Keratinocyte (primary cell): Measurements from ENCODE around the gene TRIM39. TPM values are rescaled to one million over a fixed set of nuclear protein-coding genes. Genes with fewer than 3 reads are reported as not detected.

Source experiments
- DNase-seq: peaks from one replicate; pipeline ENCODE4 v3.0.0-alpha.2; 2011; ENCODE audit warnings: low read depth, missing footprints, low spot score
- FAIRE-seq: peaks from 2 replicates; lab custom pipeline; 2011; peaks lifted over from hg19 to GRCh38; lab: Jason Lieb, UNC
- H2AFZ ChIP-seq: 2 replicates; pipeline ENCODE4 v1.6.0; 2012; ENCODE audit warnings: low read length, control low read depth, inconsistent platforms; ENCODE audit not compliant: control insufficient read depth
- H3K27ac ChIP-seq: 2 replicates; pipeline ENCODE4 v1.5.1; 2011; ENCODE audit warnings: low read length; ENCODE audit not compliant: control insufficient read depth, insufficient read depth
- H3K27me3 ChIP-seq: 3 replicates; pipeline ENCODE4 v1.6.0; 2011; ENCODE audit warnings: low read length; ENCODE audit not compliant: control insufficient read depth, insufficient read depth; ENCODE audit errors: extremely low read depth
- H3K36me3 ChIP-seq, 2 experiments: 2 replicates in 1 of 2; 3 replicates in 1 of 2; pipeline ENCODE4 v1.5.1; 2011; ENCODE audit warnings: low read length in 2 of 2, mild to moderate bottlenecking in 1 of 2; ENCODE audit not compliant: control insufficient read depth in 2 of 2, insufficient read depth in 2 of 2; ENCODE audit errors: extremely low read depth in 1 of 2
- H3K4me1 ChIP-seq: 3 replicates; pipeline ENCODE4 v1.5.1; 2011; ENCODE audit warnings: low read length; ENCODE audit not compliant: control insufficient read depth, insufficient read depth; ENCODE audit errors: extremely low read depth
- H3K4me2 ChIP-seq: 3 replicates; pipeline ENCODE4 v1.6.0; 2011; ENCODE audit warnings: low read depth, low read length; ENCODE audit not compliant: control insufficient read depth, insufficient read depth; ENCODE audit errors: extremely low read depth
- H3K4me3 ChIP-seq, 3 experiments: fragments of 200-600 bp in 1 of 3; sonication (generic) in 1 of 3; 2 replicates in 2 of 3; 3 replicates in 1 of 3; pipeline ENCODE4 v1.5.1; 2011 to 2016; ENCODE audit warnings: low read length in 3 of 3, mild to moderate bottlenecking in 3 of 3, control low read depth in 2 of 3, inconsistent platforms in 1 of 3, low read depth in 1 of 3, mixed read lengths in 1 of 3, mixed run types in 1 of 3, moderate library complexity in 1 of 3; ENCODE audit not compliant: control insufficient read depth in 2 of 3, insufficient read depth in 2 of 3; ENCODE audit errors: extremely low read depth in 1 of 3
- H3K79me2 ChIP-seq: 2 replicates; pipeline ENCODE4 v1.6.0; 2012; ENCODE audit warnings: low read length; ENCODE audit not compliant: control insufficient read depth, insufficient read depth
- H3K9ac ChIP-seq: 3 replicates; pipeline ENCODE4 v1.6.0; 2011; ENCODE audit warnings: low read length; ENCODE audit not compliant: control insufficient read depth, insufficient read depth; ENCODE audit errors: extremely low read depth
- H3K9me1 ChIP-seq: 3 replicates; pipeline ENCODE4 v1.6.0; 2011; ENCODE audit warnings: low read length; ENCODE audit not compliant: control insufficient read depth, insufficient read depth; ENCODE audit errors: extremely low read depth
- H3K9me3 ChIP-seq: 2 replicates; pipeline ENCODE4 v1.5.1; 2012; ENCODE audit warnings: low read depth, low read length; ENCODE audit not compliant: control insufficient read depth
- H4K20me1 ChIP-seq: 3 replicates; pipeline ENCODE4 v1.6.0; 2011; ENCODE audit warnings: low read length; ENCODE audit not compliant: control insufficient read depth, insufficient read depth; ENCODE audit errors: extremely low read depth
- CTCF ChIP-seq, 3 experiments: IDR thresholded peaks in 1 of 3; conservative IDR thresholded peaks in 1 of 3; optimal IDR thresholded peaks in 1 of 3; 2 replicates in 2 of 3; 3 replicates in 1 of 3; pipeline versions ENCODE3 to v1.5.1; 2011; ENCODE audit warnings: low read length in 3 of 3, mild to moderate bottlenecking in 3 of 3, moderate library complexity in 2 of 3, control low read depth in 1 of 3, inconsistent platforms in 1 of 3; ENCODE audit not compliant: insufficient read depth in 2 of 3; ENCODE audit errors: extremely low read depth in 1 of 3
- EZH2 ChIP-seq: IDR thresholded peaks from one replicate; pipeline ENCODE4 v1.6.1; 2012; ENCODE audit warnings: inconsistent platforms, mild to moderate bottlenecking, low read length, moderate library complexity
- dilution Hi-C: fragments of 300-500 bp; cut with MboI; formaldehyde crosslinking; loops from one replicate; pipeline ENCODE4 v1.7.0; 2020; ENCODE audit warnings: low sequenced_read_pairs; ENCODE audit not compliant: extremely low pct_ligation_motif_present
- polyA plus RNA-seq, 5 experiments: library from polyadenylated mRNA; depleted of rRNA in 3 of 5; stranded (reverse) in 3 of 5; stranded (forward) in 1 of 5; unstranded in 1 of 5; fragments of >200 nt; gene quantifications; 1 replicate in 1 of 5; 2 replicates in 3 of 5; 3 replicates in 1 of 5; pipeline versions ENCODE4 v1.2.1 to v1.2.3, GENCODE V29; 2011 to 2012; ENCODE audit warnings: missing spikeins in 2 of 5, low read depth in 1 of 5, low replicate concordance in 1 of 5

The TRIM39 gene
- polyA plus RNA-seq, 1 donor (not counting 4 experiments of a cell fraction or from before 2014, with no cell fraction given), result 7.9 TPM

DNA sequence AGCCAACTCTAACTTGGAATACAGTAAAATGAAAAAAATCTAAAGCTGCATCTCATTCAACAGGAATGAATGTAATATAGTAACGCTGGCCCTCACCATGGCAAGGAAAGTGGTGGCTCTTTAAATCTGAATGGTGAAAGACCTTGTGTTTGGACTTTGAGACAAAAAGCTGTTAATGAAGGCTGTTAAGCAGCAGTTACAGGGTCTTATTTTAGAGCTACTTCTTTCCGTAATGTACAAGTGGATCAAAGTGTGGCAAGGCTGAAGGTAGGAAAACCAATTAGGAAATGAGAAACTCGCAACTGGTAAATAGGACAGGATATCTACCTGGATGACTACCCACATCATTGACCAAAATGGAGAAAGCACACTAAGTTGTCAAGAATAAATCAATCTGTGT lies 11.6 kb upstream of the TRIM39 start:
- dilution Hi-C loops, result no loop called here
- Histone ChIP-seq H4K20me1 (peaks cover 4% of the 10 kb centered on the region), H3K36me3 (peaks cover 8 to 16% of the 10 kb centered on the region in 2 experiments), H3K9me1 (no peaks in the 10 kb centered on the region), H3K79me2 (peaks cover 75% of the 10 kb centered on the region), H2AFZ (no peak overlapping the region), H3K27me3 (no peaks in the 10 kb centered on the region), H3K9me3 (no peaks in the 10 kb centered on the region), H3K27ac (no peak overlapping the region), H3K4me1 (no peaks in the 10 kb centered on the region), H3K9ac (no peak overlapping the region), H3K4me3 (no peak overlapping the region), H3K4me2 (no peak overlapping the region)
- DNase-seq, result no peak
- TF ChIP-seq CTCF (optimal IDR thresholded peaks at IDR 0.05 in 1 of 3, IDR thresholded peaks at IDR 0.05 in 1 of 3, conservative IDR thresholded peaks at IDR 0.05 in 1 of 3; ENCODE audit: extremely low read depth in 1 of 3, insufficient read depth in 2 of 3, low read length in 3 of 3) (no peak), EZH2 (no peak)
- FAIRE-seq, result no peak

GRCh38 chr6:30317913-30318589 lies 8.7 kb upstream of the TRIM39 start:
- Histone ChIP-seq H3K27ac (no peak overlapping the region), H3K9ac (no peak overlapping the region), H3K27me3 (no peaks in the 10 kb centered on the region), H3K4me1 (peaks cover 13% of the 10 kb centered on the region), H3K79me2 (peaks cover 86% of the 10 kb centered on the region), H4K20me1 (peaks cover 2% of the 10 kb centered on the region), H3K4me3 (no peak overlapping the region), H3K4me2 (no peak overlapping the region), H3K9me3 (no peaks in the 10 kb centered on the region), H3K9me1 (no peaks in the 10 kb centered on the region), H2AFZ (no peak overlapping the region), H3K36me3 (peaks cover 5 to 12% of the 10 kb centered on the region in 2 experiments)
- dilution Hi-C loops, result no loop called here
- TF ChIP-seq EZH2, result no peak
- no peak for DNase-seq
- FAIRE-seq, result no peak
